GM12878 (cell line): ENCODE measurements around the gene PAM16. TPM values are rescaled to one million over a fixed set of nuclear protein-coding genes. Genes with fewer than 3 reads are reported as not detected.

Source experiments
- ATAC-seq: fragments of 200-7000 bp; cut with Tn5 transposase; 3 replicates; pipeline ENCODE4 v1.9.1; 2020; ENCODE audit warnings: mild to moderate bottlenecking, moderate library complexity
- BruUV-seq: library from RNA; stranded (reverse); fragments of 400-500 nt; replicated peaks from 2 replicates; lab custom pipeline; 2021; lab: Mats Ljungman, UMichigan
- CTCF ChIA-PET: fragments of 300-600 bp; sonication (Branson Sonifier 250); formaldehyde crosslinking; extraction: SDS; loops from one replicate; lab custom pipeline; 2021; ENCODE audit warnings: inconsistent platforms; lab: Yijun Ruan, JAX
- POLR2A ChIA-PET: fragments of 350-600 bp; formaldehyde crosslinking; extraction: SDS; loops from one replicate; lab custom pipeline; 2021; ENCODE audit warnings: inconsistent platforms; lab: Charles Lee
- RAD21 ChIA-PET: fragments of 300-600 bp; sonication (Branson Sonifier 250); formaldehyde crosslinking; loops from one replicate; lab custom pipeline; 2023; ENCODE audit warnings: antibody characterized with exemption; ENCODE audit not compliant: unreplicated experiment; lab: Charles Lee
- SMC1A ChIA-PET: fragments of 300-600 bp; sonication (Branson Sonifier 250); formaldehyde crosslinking; loops from one replicate; lab custom pipeline; 2023; ENCODE audit not compliant: unreplicated experiment, uncharacterized antibody; lab: Charles Lee
- DNase-seq: peaks from one replicate; pipeline ENCODE4 v3.0.0-alpha.2; 2011; ENCODE audit warnings: low read depth, low spot score
- FAIRE-seq: peaks from 3 replicates; lab custom pipeline; 2011; peaks lifted over from hg19 to GRCh38; lab: Jason Lieb, UNC
- H2AFZ ChIP-seq: 2 replicates; pipeline ENCODE4 v1.6.0; 2011; ENCODE audit warnings: low read depth, low read length, control low read depth; ENCODE audit not compliant: control insufficient read depth
- H3K27ac ChIP-seq: 2 replicates; pipeline ENCODE4 v1.5.1; 2011; ENCODE audit warnings: control low read depth; ENCODE audit not compliant: control insufficient read depth, insufficient read depth
- H3K27me3 ChIP-seq, 2 experiments: replicated peaks in 1 of 2; 2 replicates each; pipeline versions ENCODE4 v1.6.0 to v1.6.1; 2011; ENCODE audit warnings: low read length in 1 of 2; ENCODE audit not compliant: control insufficient read depth in 2 of 2, insufficient read depth in 2 of 2
- H3K36me3 ChIP-seq, 2 experiments: 2 replicates each; pipeline ENCODE4 v1.5.1; 2011; ENCODE audit warnings: low read length in 1 of 2; ENCODE audit not compliant: control insufficient read depth in 2 of 2, insufficient read depth in 2 of 2
- H3K4me1 ChIP-seq: 2 replicates; pipeline ENCODE4 v1.6.1; 2011; ENCODE audit warnings: mild to moderate bottlenecking, low read length, moderate library complexity, mixed read lengths; ENCODE audit not compliant: control insufficient read depth, insufficient read depth
- H3K4me2 ChIP-seq: 2 replicates; pipeline ENCODE4 v1.6.0; 2011; ENCODE audit warnings: control low read depth; ENCODE audit not compliant: control insufficient read depth, insufficient read depth
- H3K4me3 ChIP-seq: fragments of 200-600 bp; sonication (generic); 2 replicates; pipeline ENCODE4 v1.5.1; 2016
- H3K79me2 ChIP-seq: 2 replicates; pipeline ENCODE4 v1.6.0; 2011; ENCODE audit warnings: low read length; ENCODE audit not compliant: control insufficient read depth, insufficient read depth
- H3K9ac ChIP-seq: 2 replicates; pipeline ENCODE4 v1.8.0; 2011; ENCODE audit warnings: low read length, control low read depth, mixed read lengths; ENCODE audit not compliant: control insufficient read depth, insufficient read depth
- H3K9me3 ChIP-seq: replicated peaks from 3 replicates; pipeline ENCODE4 v1.5.1; 2011; ENCODE audit warnings: mild to moderate bottlenecking, low read length; ENCODE audit not compliant: control insufficient read depth, insufficient read depth
- H4K20me1 ChIP-seq: 2 replicates; pipeline ENCODE4 v1.6.0; 2011; ENCODE audit not compliant: control insufficient read depth, insufficient read depth
- ETV6 ChIP-seq, 2 experiments: fragments of 450-650 bp in 1 of 2; IDR thresholded peaks in 1 of 2; conservative IDR thresholded peaks in 1 of 2; 2 replicates each; pipeline ENCODE4 v1.6.1; 2014; ENCODE audit warnings: antibody characterized with exemption in 1 of 2, borderline replicate concordance in 1 of 2, low read depth in 1 of 2, mild to moderate bottlenecking in 1 of 2, moderate library complexity in 1 of 2
- HCFC1 ChIP-seq: fragments of 150-350 bp; IDR thresholded peaks from 2 replicates; pipeline ENCODE4 v1.6.1; 2014; ENCODE audit warnings: low read length
- RAD21 ChIP-seq: IDR thresholded peaks from 2 replicates; pipeline ENCODE4 v1.6.1; 2011; ENCODE audit warnings: mild to moderate bottlenecking, low read depth, low read length, moderate library complexity; ENCODE audit not compliant: insufficient read depth
- TCF7 ChIP-seq: IDR thresholded peaks from 2 replicates; pipeline ENCODE4 v1.6.1; 2014; ENCODE audit warnings: antibody characterized with exemption, borderline replicate concordance
- YY1 ChIP-seq: IDR thresholded peaks from 2 replicates; pipeline ENCODE4 v1.6.1; 2011; ENCODE audit warnings: low read depth, mild to moderate bottlenecking, low read length
- ZNF217 ChIP-seq: fragments of 450-650 bp; IDR thresholded peaks from 2 replicates; pipeline ENCODE4 v1.6.1; 2017; ENCODE audit warnings: antibody characterized with exemption, mild to moderate bottlenecking
- ZNF592 ChIP-seq: fragments of 450-650 bp; IDR thresholded peaks from 2 replicates; pipeline ENCODE4 v1.6.1; 2017; ENCODE audit warnings: mild to moderate bottlenecking, moderate library complexity
- WGBS: methylation state at CpG from one replicate; pipeline ENCODE4 v1.1.6; 2016; ENCODE audit warnings: low lambda C conversion rate; ENCODE audit not compliant: insufficient replicate concordance, insufficient coverage; ENCODE audit errors: missing lambda C conversion rate; 5-methylcytosine and 5-hydroxymethylcytosine counted together
- in situ Hi-C: fragments of 300-500 bp; cut with MboI; formaldehyde crosslinking; loops from 9 replicates; pipeline ENCODE4 v1.14.3; 2018; ENCODE audit warnings: mixed read lengths
- intact Hi-C: fragments of 100-400 bp; cut with micrococcal nuclease; formaldehyde crosslinking; loops from one replicate; pipeline ENCODE4 v1.14.2; 2022; ENCODE audit not compliant: unreplicated experiment
- polyA plus RNA-seq, 11 experiments: library from polyadenylated mRNA; depleted of rRNA in 4 of 11; unstranded in 6 of 11; stranded (reverse) in 5 of 11; fragments of >200 nt; fragmentation: Nextera tagmentation in 4 of 11; fragmentation: Illumina TruSeq in 1 of 11; extraction: Ambion mirVana in 4 of 11; extraction: Trizol in 1 of 11; gene quantifications; 1 replicate in 1 of 11; 2 replicates in 10 of 11; pipeline versions ENCODE4 v1.2.1 to v1.2.3, GENCODE V29; 2011 to 2016; ENCODE audit warnings: inconsistent platforms in 2 of 11, missing spikeins in 2 of 11, low read depth in 1 of 11
- total RNA-seq, 4 experiments: library from RNA; depleted of rRNA in 3 of 4; stranded (reverse); fragments of >200 nt in 3 of 4; fragmentation: Illumina TruSeq in 1 of 4; extraction: Trizol in 1 of 4; gene quantifications; 2 replicates each; pipeline versions ENCODE4 v1.2.1 to v1.2.3, GENCODE V29; 2013 to 2021

Gene PAM16
- total and polyA plus RNA-seq, 10 of the 15 experiments (the other 5 are each of a cell fraction or from before 2014, with no cell fraction given) = 18.5 to 94.3 (median 51.5) TPM

- H3K9me3 ChIP-seq = no peaks in the 10 kb centered on the region
- no TSS peak for BruUV-seq
- H3K79me2 ChIP-seq = no peaks in the 10 kb centered on the region
- WGBS = 95% methylated on average over 4 of the region's 4 CpGs
- no peak overlapping the region for H3K4me2 ChIP-seq
- H3K36me3 ChIP-seq = no peaks in the 10 kb centered on the region; a peak in 1 of 4 replicates
- H3K9ac ChIP-seq = no peak overlapping the region
- CTCF ChIA-PET = interaction anchor here (3.8 to 4.2 kb wide), 2 partner anchors 17 to 36 kb away, joined by 54 to 145 read pairs; no protein-coding TSS in a partner anchor
- no peak overlapping the region for H2AFZ ChIP-seq
- no peak for TF ChIP-seq HCFC1
- no peak for TF ChIP-seq TCF7
- TF ChIP-seq YY1 = no peak
- TF ChIP-seq ZNF217 = no peak
- TF ChIP-seq ETV6 (conservative IDR thresholded peaks at IDR 0.05 in 1 of 2, IDR thresholded peaks at IDR 0.05 in 1 of 2; ENCODE audit: borderline replicate concordance in 1 of 2, low read depth in 1 of 2) = no peak
- no peak for TF ChIP-seq ZNF592
- TF ChIP-seq RAD21 = no peak
- TF ChIP-seq, all 136 proteins: peak for 0
- ChIA-PET POLR2A (no interaction called here), RAD21 (interaction anchor here (1.5 kb wide), 1 partner anchor 18 kb away, joined by 5 read pairs; the partner anchor contains the start of gene TFAP4), SMC1A (no interaction called here)
- Histone ChIP-seq H3K4me1 (peaks cover 3% of the 10 kb centered on the region; the same call in 1 of the 2 replicates), H3K27me3 (no peaks in the 10 kb centered on the region), H4K20me1 (no peaks in the 10 kb centered on the region), H3K4me3 (no peak overlapping the region), H3K27ac (no peak overlapping the region)
- DNase-seq (no peak), FAIRE-seq (no peak), ATAC-seq (no peak)
- in situ Hi-C loops (no loop called here), intact Hi-C loops (no loop called here)
Observed at GRCh38 chr16:4291699-4292098, 59.4 kb downstream of the PAM16 start.

Other genes starting within 250 kb of the PAM16 start
Only the 7 nearest of the 11 such genes appear.
- not detected in 2 replicates for gene SRL, start 109.2 kb downstream of the PAM16 start, total RNA-seq (2014; rRNA removed)
- gene SRL, start 109.2 kb downstream of the PAM16 start, total RNA-seq (2014; rRNA removed; fragmentation: Illumina TruSeq; extraction: Trizol) = not detected in 2 replicates
- gene SRL, start 109.2 kb downstream of the PAM16 start, total RNA-seq (2021) = not detected in 2 replicates
- gene SRL, start 109.2 kb downstream of the PAM16 start, polyA plus RNA-seq (2011; rRNA removed) = not detected in 2 replicates
- not detected in 2 replicates for gene SRL, start 109.2 kb downstream of the PAM16 start, polyA plus RNA-seq (2014; fragmentation: Illumina TruSeq; extraction: Trizol)
- gene SRL, start 109.2 kb downstream of the PAM16 start, polyA plus RNA-seq (2014; fragmentation: Nextera tagmentation; extraction: Ambion mirVana) = not detected
- not detected in 2 replicates for gene SRL, start 109.2 kb downstream of the PAM16 start, polyA plus RNA-seq (2014; rRNA removed)
- not detected for gene SRL, start 109.2 kb downstream of the PAM16 start, polyA plus RNA-seq (2016; fragmentation: Nextera tagmentation; extraction: Ambion mirVana)
- 14.8 and 19.9 TPM in 2 replicates for gene TFAP4, start 78.3 kb downstream of the PAM16 start, total RNA-seq (2014; rRNA removed)
- gene TFAP4, start 78.3 kb downstream of the PAM16 start, total RNA-seq (2014; rRNA removed; fragmentation: Illumina TruSeq; extraction: Trizol) = 10.0 and 11.9 TPM in 2 replicates
- 25.2 and 26.0 TPM in 2 replicates for gene TFAP4, start 78.3 kb downstream of the PAM16 start, total RNA-seq (2021)
- 3.0 and 9.8 TPM in 2 replicates for gene TFAP4, start 78.3 kb downstream of the PAM16 start, polyA plus RNA-seq (2011; rRNA removed)
- 2.8 and 7.0 TPM in 2 replicates for gene TFAP4, start 78.3 kb downstream of the PAM16 start, polyA plus RNA-seq (2014; fragmentation: Illumina TruSeq; extraction: Trizol)
- under 1 TPM; 0.14 to 0.27 TPM for gene TFAP4, start 78.3 kb downstream of the PAM16 start, polyA plus RNA-seq (2014; fragmentation: Nextera tagmentation; extraction: Ambion mirVana)
- gene TFAP4, start 78.3 kb downstream of the PAM16 start, polyA plus RNA-seq (2014; rRNA removed) = 18.2 and 24.8 TPM in 2 replicates
- gene TFAP4, start 78.3 kb downstream of the PAM16 start, polyA plus RNA-seq (2016; fragmentation: Nextera tagmentation; extraction: Ambion mirVana) = 1 to 10 TPM; 4.2 to 4.7 TPM
- gene GLIS2, start 35.3 kb downstream of the PAM16 start, total RNA-seq (2014; rRNA removed) = 0.06 TPM in 1 of 2 replicates, not detected in the other
- gene GLIS2, start 35.3 kb downstream of the PAM16 start, total RNA-seq (2014; rRNA removed; fragmentation: Illumina TruSeq; extraction: Trizol) = not detected in 2 replicates
- 0.51 and 0.61 TPM in 2 replicates for gene GLIS2, start 35.3 kb downstream of the PAM16 start, total RNA-seq (2021)
- gene GLIS2, start 35.3 kb downstream of the PAM16 start, polyA plus RNA-seq (2011; rRNA removed) = 0.37 and 0.64 TPM in 2 replicates
- 0.03 TPM in 1 of 2 replicates, not detected in the other for gene GLIS2, start 35.3 kb downstream of the PAM16 start, polyA plus RNA-seq (2014; fragmentation: Illumina TruSeq; extraction: Trizol)
- not detected for gene GLIS2, start 35.3 kb downstream of the PAM16 start, polyA plus RNA-seq (2014; fragmentation: Nextera tagmentation; extraction: Ambion mirVana)
- 0.14 and 0.25 TPM in 2 replicates for gene GLIS2, start 35.3 kb downstream of the PAM16 start, polyA plus RNA-seq (2014; rRNA removed)
- under 1 TPM in 1 of 2 experiments, not detected in 1; 0.21 TPM for gene GLIS2, start 35.3 kb downstream of the PAM16 start, polyA plus RNA-seq (2016; fragmentation: Nextera tagmentation; extraction: Ambion mirVana)
- gene VASN, start 20.5 kb upstream of the PAM16 start, total RNA-seq (2014; rRNA removed) = not detected in 2 replicates
- gene VASN, start 20.5 kb upstream of the PAM16 start, total RNA-seq (2014; rRNA removed; fragmentation: Illumina TruSeq; extraction: Trizol) = not detected in 2 replicates
- gene VASN, start 20.5 kb upstream of the PAM16 start, total RNA-seq (2021) = 0.10 TPM in 1 of 2 replicates, not detected in the other
- gene VASN, start 20.5 kb upstream of the PAM16 start, polyA plus RNA-seq (2011; rRNA removed) = not detected in 2 replicates
- gene VASN, start 20.5 kb upstream of the PAM16 start, polyA plus RNA-seq (2014; fragmentation: Illumina TruSeq; extraction: Trizol) = not detected in 2 replicates
- under 1 TPM in 1 of 2 experiments, not detected in 1; 0.02 TPM for gene VASN, start 20.5 kb upstream of the PAM16 start, polyA plus RNA-seq (2014; fragmentation: Nextera tagmentation; extraction: Ambion mirVana)
- not detected in 2 replicates for gene VASN, start 20.5 kb upstream of the PAM16 start, polyA plus RNA-seq (2014; rRNA removed)
- under 1 TPM; 0.18 to 0.19 TPM for gene VASN, start 20.5 kb upstream of the PAM16 start, polyA plus RNA-seq (2016; fragmentation: Nextera tagmentation; extraction: Ambion mirVana)
- gene CORO7, start 65.3 kb upstream of the PAM16 start, total RNA-seq (2014; rRNA removed) = 43.2 and 56.5 TPM in 2 replicates
- 18.9 and 19.0 TPM in 2 replicates for gene CORO7, start 65.3 kb upstream of the PAM16 start, total RNA-seq (2014; rRNA removed; fragmentation: Illumina TruSeq; extraction: Trizol)
- gene CORO7, start 65.3 kb upstream of the PAM16 start, total RNA-seq (2021) = 89.2 and 91.7 TPM in 2 replicates
- gene CORO7, start 65.3 kb upstream of the PAM16 start, polyA plus RNA-seq (2011; rRNA removed) = 11.9 and 40.0 TPM in 2 replicates
- 6.0 and 17.2 TPM in 2 replicates for gene CORO7, start 65.3 kb upstream of the PAM16 start, polyA plus RNA-seq (2014; fragmentation: Illumina TruSeq; extraction: Trizol)
- gene CORO7, start 65.3 kb upstream of the PAM16 start, polyA plus RNA-seq (2014; fragmentation: Nextera tagmentation; extraction: Ambion mirVana) = under 1 TPM; 0.64 to 0.84 TPM
- gene CORO7, start 65.3 kb upstream of the PAM16 start, polyA plus RNA-seq (2014; rRNA removed) = 65.8 and 76.0 TPM in 2 replicates
- gene CORO7, start 65.3 kb upstream of the PAM16 start, polyA plus RNA-seq (2016; fragmentation: Nextera tagmentation; extraction: Ambion mirVana) = 10 to 100 TPM; 47.4 to 49.1 TPM
- 76.3 and 83.5 TPM in 2 replicates for gene DNAJA3, start 74.5 kb upstream of the PAM16 start, total RNA-seq (2014; rRNA removed)
- gene DNAJA3, start 74.5 kb upstream of the PAM16 start, total RNA-seq (2014; rRNA removed; fragmentation: Illumina TruSeq; extraction: Trizol) = 51.7 and 55.6 TPM in 2 replicates
- 56.4 and 65.9 TPM in 2 replicates for gene DNAJA3, start 74.5 kb upstream of the PAM16 start, total RNA-seq (2021)
- 40.8 and 43.1 TPM in 2 replicates for gene DNAJA3, start 74.5 kb upstream of the PAM16 start, polyA plus RNA-seq (2011; rRNA removed)
- 29.4 and 51.3 TPM in 2 replicates for gene DNAJA3, start 74.5 kb upstream of the PAM16 start, polyA plus RNA-seq (2014; fragmentation: Illumina TruSeq; extraction: Trizol)
- gene DNAJA3, start 74.5 kb upstream of the PAM16 start, polyA plus RNA-seq (2014; fragmentation: Nextera tagmentation; extraction: Ambion mirVana) = 10 to 100 TPM in 1 of 2 experiments, 1 to 10 TPM in 1; 8.4 to 20.4 TPM
- 77.4 and 80.1 TPM in 2 replicates for gene DNAJA3, start 74.5 kb upstream of the PAM16 start, polyA plus RNA-seq (2014; rRNA removed)
- 100 to 1,000 TPM; 124 to 141 TPM for gene DNAJA3, start 74.5 kb upstream of the PAM16 start, polyA plus RNA-seq (2016; fragmentation: Nextera tagmentation; extraction: Ambion mirVana)
- gene NMRAL1, start 123.3 kb upstream of the PAM16 start, total RNA-seq (2014; rRNA removed) = 69.7 and 74.8 TPM in 2 replicates
- gene NMRAL1, start 123.3 kb upstream of the PAM16 start, total RNA-seq (2014; rRNA removed; fragmentation: Illumina TruSeq; extraction: Trizol) = 41.6 and 52.5 TPM in 2 replicates
- 66.0 and 72.4 TPM in 2 replicates for gene NMRAL1, start 123.3 kb upstream of the PAM16 start, total RNA-seq (2021)
- gene NMRAL1, start 123.3 kb upstream of the PAM16 start, polyA plus RNA-seq (2011; rRNA removed) = 19.9 and 33.7 TPM in 2 replicates
- gene NMRAL1, start 123.3 kb upstream of the PAM16 start, polyA plus RNA-seq (2014; fragmentation: Illumina TruSeq; extraction: Trizol) = 14.9 and 36.5 TPM in 2 replicates
- gene NMRAL1, start 123.3 kb upstream of the PAM16 start, polyA plus RNA-seq (2014; fragmentation: Nextera tagmentation; extraction: Ambion mirVana) = 10 to 100 TPM in 1 of 2 experiments, 1 to 10 TPM in 1; 4.8 to 11.2 TPM
- gene NMRAL1, start 123.3 kb upstream of the PAM16 start, polyA plus RNA-seq (2014; rRNA removed) = 74.2 and 74.4 TPM in 2 replicates
- gene NMRAL1, start 123.3 kb upstream of the PAM16 start, polyA plus RNA-seq (2016; fragmentation: Nextera tagmentation; extraction: Ambion mirVana) = 100 to 1,000 TPM in 1 of 2 experiments, 10 to 100 TPM in 1; 84.1 to 102 TPM